Left kidney (tissue), 2 donors: ENCODE measurements around the gene IL1RL1. TPM values are rescaled to one million over a fixed set of nuclear protein-coding genes. Genes with fewer than 3 reads are reported as not detected.
"Not testable (repeated sequence)": the region's sequence is repeated elsewhere in the genome, so short reads cannot be mapped to it uniquely, and the experiment has no call there.

Experiments
- DNase-seq: peaks from one replicate; pipeline ENCODE4 v3.0.0-alpha.2; 2013
- polyA plus RNA-seq: library from polyadenylated mRNA; unstranded; fragments of 120-200 nt; gene quantifications from one replicate; pipeline ENCODE4 v1.2.1, GENCODE V29; 2013; ENCODE audit not compliant: insufficient read length

IL1RL1 gene
- polyA plus RNA-seq, 1 donor, result 0.48 TPM

- DNase-seq, result no peak
Observed at GRCh38 chr2:102291319-102292075, 19.9 kb upstream of the IL1RL1 start.

- no peak for DNase-seq
Observed at GRCh38 chr2:102294802-102295489, 16.4 kb upstream of the IL1RL1 start.

GRCh38 chr2:102295566-102295965 lies 15.8 kb upstream of the IL1RL1 start:
- DNase-seq, result no peak

GRCh38 chr2:102296449-102296848 lies 14.9 kb upstream of the IL1RL1 start:
- no peak for DNase-seq

- DNase-seq, result no peak
Observed at GRCh38 chr2:102297891-102298290, 13.5 kb upstream of the IL1RL1 start.

- no peak for DNase-seq
Observed at GRCh38 chr2:102301867-102302362, 9.4 kb upstream of the IL1RL1 start.

- no peak for DNase-seq
Observed at GRCh38 chr2:102302458-102302857, 8.9 kb upstream of the IL1RL1 start.

- no peak for DNase-seq
Observed at GRCh38 chr2:102303589-102303988, 7.8 kb upstream of the IL1RL1 start.

GRCh38 chr2:102304268-102304667 lies 7.1 kb upstream of the IL1RL1 start:
- no peak for DNase-seq

GRCh38 chr2:102304711-102305611 lies 6.4 kb upstream of the IL1RL1 start:
- DNase-seq, result no peak

- no peak for DNase-seq
Observed at GRCh38 chr2:102306125-102306524, 5.2 kb upstream of the IL1RL1 start.

GRCh38 chr2:102313025-102313424 lies 1.7 kb downstream of the IL1RL1 start:
- DNase-seq, result no peak

- DNase-seq, result no peak
Observed at GRCh38 chr2:102313471-102313870, 2.1 kb downstream of the IL1RL1 start.

- no peak for DNase-seq
Observed at GRCh38 chr2:102313950-102314349, 2.6 kb downstream of the IL1RL1 start.

GRCh38 chr2:102315921-102316320 lies 4.6 kb downstream of the IL1RL1 start:
- DNase-seq, result no peak

- DNase-seq, result no peak
Observed at GRCh38 chr2:102317715-102318114, 6.4 kb downstream of the IL1RL1 start.

GRCh38 chr2:102318437-102318836 lies 7.1 kb downstream of the IL1RL1 start:
- no peak for DNase-seq

- DNase-seq, result no peak
Observed at GRCh38 chr2:102321941-102322719, 10.8 kb downstream of the IL1RL1 start.

GRCh38 chr2:102324914-102325313 lies 13.6 kb downstream of the IL1RL1 start:
- DNase-seq, result not testable (repeated sequence)

- no peak for DNase-seq
Observed at GRCh38 chr2:102331311-102331980, 20.1 kb downstream of the IL1RL1 start.

GRCh38 chr2:102334486-102334885 lies 23.1 kb downstream of the IL1RL1 start:
- DNase-seq, result no peak
